Liver (tissue), 9 donors: ENCODE results near the gene ADARB1. TPM values are rescaled to one million over a fixed set of nuclear protein-coding genes. Genes with fewer than 3 reads are reported as not detected.

Source experiments
- DNase-seq: peaks from one replicate; pipeline ENCODE4 v3.0.0-alpha.2; 2017; ENCODE audit warnings: low spot score
- H3K27ac ChIP-seq, 2 donors: one replicate each; pipeline ENCODE4 v1.7.0; 2013; ENCODE audit warnings: inconsistent platforms in 2 of 2, low read length in 2 of 2, control low read depth in 1 of 2, low read depth in 1 of 2, mild to moderate bottlenecking in 1 of 2
- H3K27me3 ChIP-seq, 4 donors: one replicate each; pipeline versions ENCODE4 v1.6.1 to v1.7.0; 2013; ENCODE audit warnings: low read length in 3 of 4, inconsistent platforms in 1 of 4, mild to moderate bottlenecking in 1 of 4, moderate library complexity in 1 of 4; ENCODE audit not compliant: control insufficient read depth in 4 of 4, insufficient read depth in 4 of 4
- H3K36me3 ChIP-seq, 4 donors: one replicate each; pipeline versions ENCODE4 v1.6.1 to v1.7.0; 2013; ENCODE audit warnings: low read length in 3 of 4, mild to moderate bottlenecking in 3 of 4, low read depth in 1 of 4, moderate library complexity in 1 of 4; ENCODE audit not compliant: control insufficient read depth in 4 of 4, insufficient read depth in 3 of 4
- H3K4me1 ChIP-seq, 4 donors: one replicate each; pipeline versions ENCODE4 v1.6.1 to v1.7.0; 2013; ENCODE audit warnings: low read length in 3 of 4, mild to moderate bottlenecking in 3 of 4, moderate library complexity in 1 of 4; ENCODE audit not compliant: control insufficient read depth in 4 of 4, insufficient read depth in 4 of 4
- H3K4me3 ChIP-seq, 3 donors: one replicate each; pipeline versions ENCODE4 v1.6.1 to v1.7.0; 2013; ENCODE audit warnings: low read length in 3 of 3, control low read depth in 1 of 3, low read depth in 1 of 3, mild to moderate bottlenecking in 1 of 3
- H3K9ac ChIP-seq, 2 donors: one replicate each; pipeline ENCODE4 v1.7.0; 2013; ENCODE audit warnings: low read length in 2 of 2, mild to moderate bottlenecking in 2 of 2, moderate library complexity in 2 of 2, control low read depth in 1 of 2, low read depth in 1 of 2
- H3K9me3 ChIP-seq, 4 donors: one replicate each; pipeline versions ENCODE4 v1.6.1 to v1.7.0; 2013; ENCODE audit warnings: low read length in 3 of 4; ENCODE audit not compliant: control insufficient read depth in 4 of 4
- ATF3 ChIP-seq: IDR thresholded peaks from 2 replicates; pipeline ENCODE4 v1.6.1; 2016; ENCODE audit warnings: antibody characterized with exemption
- CTCF ChIP-seq: fragments of 150-350 bp; IDR thresholded peaks from 2 replicates; pipeline ENCODE4 v1.5.1; 2017; ENCODE audit warnings: improper control_type of control experiment, low read depth, low read length; ENCODE audit not compliant: missing input control
- EGR1 ChIP-seq, 2 donors: IDR thresholded peaks; 2 replicates each; pipeline ENCODE4 v1.6.1; 2016 to 2018; ENCODE audit warnings: antibody characterized with exemption in 2 of 2, low read depth in 2 of 2
- FOXA1 ChIP-seq: IDR thresholded peaks from 2 replicates; pipeline ENCODE4 v1.6.1; 2016; ENCODE audit warnings: antibody characterized with exemption
- FOXA2 ChIP-seq: IDR thresholded peaks from 2 replicates; pipeline ENCODE4 v1.6.1; 2016; ENCODE audit warnings: antibody characterized with exemption
- GABPA ChIP-seq, 2 donors: IDR thresholded peaks in 1 of 2; conservative IDR thresholded peaks in 1 of 2; 2 replicates each; pipeline ENCODE4 v1.6.1; 2016; ENCODE audit warnings: antibody characterized with exemption in 2 of 2, mild to moderate bottlenecking in 1 of 2, moderate library complexity in 1 of 2
- HNF4A ChIP-seq, 2 donors: conservative IDR thresholded peaks; 2 replicates each; pipeline ENCODE4 v1.6.1; 2016; ENCODE audit warnings: antibody characterized with exemption in 2 of 2, mild to moderate bottlenecking in 2 of 2
- HNF4G ChIP-seq: IDR thresholded peaks from 2 replicates; pipeline ENCODE4 v1.6.1; 2016; ENCODE audit warnings: antibody characterized with exemption
- JUND ChIP-seq, 2 donors: IDR thresholded peaks; 2 replicates each; pipeline ENCODE4 v1.6.1; 2016; ENCODE audit warnings: antibody characterized with exemption in 2 of 2
- MAX ChIP-seq: IDR thresholded peaks from 2 replicates; pipeline ENCODE4 v1.6.1; 2016; ENCODE audit warnings: antibody characterized with exemption
- NR2F2 ChIP-seq: IDR thresholded peaks from 2 replicates; pipeline ENCODE4 v1.6.1; 2016; ENCODE audit warnings: antibody characterized with exemption
- RAD21 ChIP-seq, 2 donors: IDR thresholded peaks; 2 replicates each; pipeline ENCODE4 v1.6.1; 2016; ENCODE audit warnings: antibody characterized with exemption in 2 of 2, mild to moderate bottlenecking in 2 of 2
- REST ChIP-seq: IDR thresholded peaks from 2 replicates; pipeline ENCODE4 v1.6.1; 2016; ENCODE audit warnings: antibody characterized with exemption, mild to moderate bottlenecking
- RXRA ChIP-seq, 2 donors: IDR thresholded peaks; 2 replicates each; pipeline ENCODE4 v1.6.1; 2017 to 2018; ENCODE audit warnings: antibody characterized with exemption in 2 of 2, mild to moderate bottlenecking in 1 of 2
- SP1 ChIP-seq: IDR thresholded peaks from 2 replicates; pipeline ENCODE4 v1.6.1; 2018; ENCODE audit warnings: antibody characterized with exemption, mild to moderate bottlenecking
- TAF1 ChIP-seq: conservative IDR thresholded peaks from 2 replicates; pipeline ENCODE4 v1.6.1; 2016; ENCODE audit warnings: antibody characterized with exemption, mild to moderate bottlenecking
- YY1 ChIP-seq: IDR thresholded peaks from 2 replicates; pipeline ENCODE4 v1.6.1; 2016; ENCODE audit warnings: antibody characterized with exemption, mild to moderate bottlenecking
- ZBTB33 ChIP-seq: IDR thresholded peaks from 2 replicates; pipeline ENCODE4 v1.6.1; 2016; ENCODE audit warnings: antibody characterized with exemption
- WGBS: extraction: QIAGEN DNeasy Blood & Tissue Kit; methylation state at CpG from one replicate; pipeline ENCODE4 v1.1.7; 2013; 5-methylcytosine and 5-hydroxymethylcytosine counted together
- polyA plus RNA-seq, 2 donors: library from polyadenylated mRNA; stranded (reverse) in 1 of 2; unstranded in 1 of 2; fragments of 200-250 nt in 1 of 2; fragments of >200 nt in 1 of 2; fragmentation: Nextera tagmentation in 1 of 2; extraction: Ambion mirVana in 1 of 2; gene quantifications; one replicate each; pipeline versions ENCODE4 v1.2.1 to v1.2.3, GENCODE V29; 2013 to 2015
- total RNA-seq, 2 donors: library from RNA; depleted of rRNA; stranded (reverse); fragments of >200 nt; gene quantifications; one replicate each; pipeline ENCODE4 v1.2.3, GENCODE V29; 2014
- donor health status: healthy.
- donor health status: healthy.
- donor health status: healthy.
- donor health status: healthy.
- donor health status: healthy.

The ADARB1 gene
- total and polyA plus RNA-seq, 4 donors: 1.6 to 7.8 (median 2.9) TPM

GRCh38 chr21:45176141-45176540, 101.8 kb downstream of the ADARB1 start:
- Histone ChIP-seq H3K4me1 (no peaks in the 10 kb centered on the region), H3K9ac (no peak overlapping the region), H3K4me3 (no peak overlapping the region), H3K27me3 (no peaks in the 10 kb centered on the region), H3K9me3 (no peaks in the 10 kb centered on the region), H3K27ac (no peak overlapping the region), H3K36me3 (peaks cover 0 to 2% (median 0%) of the 10 kb centered on the region in 4 donors)
- no peak for TF ChIP-seq MAX
- TF ChIP-seq SP1: no peak
- no peak for TF ChIP-seq RXRA (IDR thresholded peaks at IDR 0.05)
- TF ChIP-seq EGR1 (IDR thresholded peaks at IDR 0.05; ENCODE audit: low read depth in 2 of 2): no peak
- no peak for TF ChIP-seq GABPA (IDR thresholded peaks at IDR 0.05 in 1 of 2, conservative IDR thresholded peaks at IDR 0.05 in 1 of 2)
- TF ChIP-seq NR2F2: no peak
- no peak for TF ChIP-seq ZBTB33
- no peak for TF ChIP-seq CTCF
- no peak for TF ChIP-seq YY1
- TF ChIP-seq REST: no peak
- TF ChIP-seq HNF4G: no peak
- no peak for TF ChIP-seq FOXA2
- TF ChIP-seq ATF3: no peak
- no peak for TF ChIP-seq RAD21 (IDR thresholded peaks at IDR 0.05)
- TF ChIP-seq FOXA1: no peak
- TF ChIP-seq HNF4A (conservative IDR thresholded peaks at IDR 0.05): no peak
- TF ChIP-seq JUND (IDR thresholded peaks at IDR 0.05): no peak
- TF ChIP-seq TAF1: no peak
- 97% methylated on average over 16 of the region's 16 CpGs for WGBS
- no peak for DNase-seq
